ENCODE data around the gene PIAS1.
"Not testable (repeated sequence)": the region's sequence is repeated elsewhere in the genome, so short reads cannot be mapped to it uniquely, and the experiment has no call there.

PIAS1 gene

GRCh38 chr15:68163191-68163590 lies 109.1 kb downstream of the PIAS1 start:
- TF ChIP-seq, protein P1, sequence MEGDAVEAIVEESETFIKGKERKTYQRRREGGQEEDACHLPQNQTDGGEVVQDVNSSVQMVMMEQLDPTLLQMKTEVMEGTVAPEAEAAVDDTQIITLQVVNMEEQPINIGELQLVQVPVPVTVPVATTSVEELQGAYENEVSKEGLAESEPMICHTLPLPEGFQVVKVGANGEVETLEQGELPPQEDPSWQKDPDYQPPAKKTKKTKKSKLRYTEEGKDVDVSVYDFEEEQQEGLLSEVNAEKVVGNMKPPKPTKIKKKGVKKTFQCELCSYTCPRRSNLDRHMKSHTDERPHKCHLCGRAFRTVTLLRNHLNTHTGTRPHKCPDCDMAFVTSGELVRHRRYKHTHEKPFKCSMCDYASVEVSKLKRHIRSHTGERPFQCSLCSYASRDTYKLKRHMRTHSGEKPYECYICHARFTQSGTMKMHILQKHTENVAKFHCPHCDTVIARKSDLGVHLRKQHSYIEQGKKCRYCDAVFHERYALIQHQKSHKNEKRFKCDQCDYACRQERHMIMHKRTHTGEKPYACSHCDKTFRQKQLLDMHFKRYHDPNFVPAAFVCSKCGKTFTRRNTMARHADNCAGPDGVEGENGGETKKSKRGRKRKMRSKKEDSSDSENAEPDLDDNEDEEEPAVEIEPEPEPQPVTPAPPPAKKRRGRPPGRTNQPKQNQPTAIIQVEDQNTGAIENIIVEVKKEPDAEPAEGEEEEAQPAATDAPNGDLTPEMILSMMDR (IDR thresholded peaks at IDR 0.05; ENCODE audit: low read depth, low read length, missing control alignments), result no peak

DNA sequence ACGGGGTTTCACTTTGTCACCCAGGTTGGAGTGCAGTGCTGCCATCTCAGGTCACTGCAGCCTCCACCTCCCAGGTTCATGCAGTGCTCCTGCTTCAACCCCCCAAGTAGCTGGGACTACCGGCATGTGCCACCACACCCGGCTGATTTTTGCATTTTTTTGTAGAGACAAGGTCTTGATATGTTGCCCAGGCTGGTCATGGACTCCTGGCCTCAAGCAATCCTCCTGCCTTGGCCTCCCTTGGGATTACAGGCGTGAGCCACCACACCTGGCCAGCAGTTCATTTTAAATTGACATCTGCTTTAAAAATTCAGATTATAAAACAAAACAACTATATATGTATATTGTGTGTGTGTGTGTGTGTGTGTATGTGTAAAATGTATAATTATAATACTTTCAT lies 112.7 kb downstream of the PIAS1 start:
- no peak overlapping the region for H3K4me3 ChIP-seq (ENCODE audit: low read depth, low read length)
- no peak for DNase-seq (ENCODE audit: low read depth)
- TF ChIP-seq, protein P1 (IDR thresholded peaks at IDR 0.05; ENCODE audit: low read depth, low read length, missing control alignments), result no peak

More at GRCh38 chr15:68163191-68163590, 109.1 kb downstream of the PIAS1 start:
- DNase-seq (ENCODE audit: low read depth), result no peak
- no peak overlapping the region for H3K4me3 ChIP-seq (ENCODE audit: low read depth, low read length)

- DNase-seq (ENCODE audit: low read depth); H3K4me3 ChIP-seq (ENCODE audit: low read depth, low read length): not testable (repeated sequence)
These were observed 117.9 kb downstream of the PIAS1 start for GRCh38 chr15:68172037-68172436.

DNA sequence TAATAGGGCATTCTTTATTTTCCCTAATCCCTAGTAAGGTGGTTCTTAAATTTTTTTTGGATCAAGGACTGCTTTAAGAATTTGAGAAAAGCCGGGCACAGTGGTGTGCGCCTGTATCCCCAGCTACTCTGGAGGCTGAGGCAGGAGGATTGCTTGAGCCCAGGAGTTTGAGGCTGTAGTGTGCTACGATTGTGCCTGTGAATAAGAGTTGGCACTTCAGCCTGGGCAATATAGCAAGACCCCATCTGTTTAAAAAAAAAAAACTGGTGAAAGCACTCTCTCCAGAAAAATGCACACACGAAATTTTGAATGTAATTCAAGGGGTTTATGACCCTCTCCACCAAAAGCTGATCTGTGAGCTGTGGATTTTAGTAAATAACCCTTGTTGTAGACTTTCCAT lies 119.0 kb downstream of the PIAS1 start:
- TF ChIP-seq, protein P1 (IDR thresholded peaks at IDR 0.05; ENCODE audit: low read depth, low read length, missing control alignments), result no peak
- H3K4me3 ChIP-seq (ENCODE audit: low read depth, low read length), result no peak overlapping the region
- DNase-seq (ENCODE audit: low read depth), result no peak

GRCh38 chr15:68175526-68175925 lies 121.4 kb downstream of the PIAS1 start:
- TF ChIP-seq, protein P1 (IDR thresholded peaks at IDR 0.05; ENCODE audit: low read depth, low read length, missing control alignments), result no peak
- no peak for DNase-seq (ENCODE audit: low read depth)

DNA sequence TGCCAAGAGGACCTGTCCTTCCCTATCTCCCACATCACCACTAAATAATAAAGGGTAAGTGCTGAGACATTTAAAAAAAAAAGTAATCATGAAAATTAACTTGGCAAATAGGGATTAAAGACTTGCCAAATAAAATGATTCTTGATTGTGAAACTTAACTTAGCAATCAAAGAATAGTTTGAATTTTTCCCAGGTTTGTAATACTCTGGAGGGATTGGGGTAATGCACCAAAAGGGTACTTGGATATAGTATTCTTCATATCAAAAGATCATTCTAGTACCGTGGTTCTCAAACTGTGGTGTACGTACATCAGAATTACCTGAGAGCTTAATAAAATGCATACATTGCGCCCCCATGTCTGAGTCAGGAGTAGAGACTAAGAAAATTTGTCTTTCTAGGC lies 122.5 kb downstream of the PIAS1 start:
- no peak overlapping the region for H3K4me3 ChIP-seq (ENCODE audit: low read depth, low read length)
- no peak for DNase-seq (ENCODE audit: low read depth)
- TF ChIP-seq, protein P1 (IDR thresholded peaks at IDR 0.05; ENCODE audit: low read depth, low read length, missing control alignments), result no peak

More at GRCh38 chr15:68175526-68175925, 121.4 kb downstream of the PIAS1 start:
- no peak overlapping the region for H3K4me3 ChIP-seq (ENCODE audit: low read depth, low read length)

- TF ChIP-seq, protein P1 (IDR thresholded peaks at IDR 0.05; ENCODE audit: low read depth, low read length, missing control alignments), result no peak
- H3K4me3 ChIP-seq (ENCODE audit: low read depth, low read length), result no peak overlapping the region
- DNase-seq (ENCODE audit: low read depth), result no peak
These were observed 123.6 kb downstream of the PIAS1 start for GRCh38 chr15:68177742-68178141.
